Liver (tissue), 9 donors: ENCODE results near the gene MASP2. TPM values are rescaled to one million over a fixed set of nuclear protein-coding genes. Genes with fewer than 3 reads are reported as not detected.

ENCODE experiments used
- DNase-seq: peaks from one replicate; pipeline ENCODE4 v3.0.0-alpha.2; 2017; ENCODE audit warnings: low spot score
- H3K27ac ChIP-seq, 2 donors: one replicate each; pipeline ENCODE4 v1.7.0; 2013; ENCODE audit warnings: inconsistent platforms in 2 of 2, low read length in 2 of 2, control low read depth in 1 of 2, low read depth in 1 of 2, mild to moderate bottlenecking in 1 of 2
- H3K27me3 ChIP-seq, 4 donors: one replicate each; pipeline versions ENCODE4 v1.6.1 to v1.7.0; 2013; ENCODE audit warnings: low read length in 3 of 4, inconsistent platforms in 1 of 4, mild to moderate bottlenecking in 1 of 4, moderate library complexity in 1 of 4; ENCODE audit not compliant: control insufficient read depth in 4 of 4, insufficient read depth in 4 of 4
- H3K36me3 ChIP-seq, 4 donors: one replicate each; pipeline versions ENCODE4 v1.6.1 to v1.7.0; 2013; ENCODE audit warnings: low read length in 3 of 4, mild to moderate bottlenecking in 3 of 4, low read depth in 1 of 4, moderate library complexity in 1 of 4; ENCODE audit not compliant: control insufficient read depth in 4 of 4, insufficient read depth in 3 of 4
- H3K4me1 ChIP-seq, 4 donors: one replicate each; pipeline versions ENCODE4 v1.6.1 to v1.7.0; 2013; ENCODE audit warnings: low read length in 3 of 4, mild to moderate bottlenecking in 3 of 4, moderate library complexity in 1 of 4; ENCODE audit not compliant: control insufficient read depth in 4 of 4, insufficient read depth in 4 of 4
- H3K4me3 ChIP-seq, 3 donors: one replicate each; pipeline versions ENCODE4 v1.6.1 to v1.7.0; 2013; ENCODE audit warnings: low read length in 3 of 3, control low read depth in 1 of 3, low read depth in 1 of 3, mild to moderate bottlenecking in 1 of 3
- H3K9ac ChIP-seq, 2 donors: one replicate each; pipeline ENCODE4 v1.7.0; 2013; ENCODE audit warnings: low read length in 2 of 2, mild to moderate bottlenecking in 2 of 2, moderate library complexity in 2 of 2, control low read depth in 1 of 2, low read depth in 1 of 2
- H3K9me3 ChIP-seq, 4 donors: one replicate each; pipeline versions ENCODE4 v1.6.1 to v1.7.0; 2013; ENCODE audit warnings: low read length in 3 of 4; ENCODE audit not compliant: control insufficient read depth in 4 of 4
- EGR1 ChIP-seq, 2 donors: IDR thresholded peaks; 2 replicates each; pipeline ENCODE4 v1.6.1; 2016 to 2018; ENCODE audit warnings: antibody characterized with exemption in 2 of 2, low read depth in 2 of 2
- FOXA1 ChIP-seq: IDR thresholded peaks from 2 replicates; pipeline ENCODE4 v1.6.1; 2016; ENCODE audit warnings: antibody characterized with exemption
- GABPA ChIP-seq, 2 donors: IDR thresholded peaks in 1 of 2; conservative IDR thresholded peaks in 1 of 2; 2 replicates each; pipeline ENCODE4 v1.6.1; 2016; ENCODE audit warnings: antibody characterized with exemption in 2 of 2, mild to moderate bottlenecking in 1 of 2, moderate library complexity in 1 of 2
- HNF4A ChIP-seq, 2 donors: conservative IDR thresholded peaks; 2 replicates each; pipeline ENCODE4 v1.6.1; 2016; ENCODE audit warnings: antibody characterized with exemption in 2 of 2, mild to moderate bottlenecking in 2 of 2
- HNF4G ChIP-seq: IDR thresholded peaks from 2 replicates; pipeline ENCODE4 v1.6.1; 2016; ENCODE audit warnings: antibody characterized with exemption
- JUND ChIP-seq, 2 donors: IDR thresholded peaks; 2 replicates each; pipeline ENCODE4 v1.6.1; 2016; ENCODE audit warnings: antibody characterized with exemption in 2 of 2
- NR2F2 ChIP-seq: IDR thresholded peaks from 2 replicates; pipeline ENCODE4 v1.6.1; 2016; ENCODE audit warnings: antibody characterized with exemption
- REST ChIP-seq: IDR thresholded peaks from 2 replicates; pipeline ENCODE4 v1.6.1; 2016; ENCODE audit warnings: antibody characterized with exemption, mild to moderate bottlenecking
- RXRA ChIP-seq, 2 donors: IDR thresholded peaks; 2 replicates each; pipeline ENCODE4 v1.6.1; 2017 to 2018; ENCODE audit warnings: antibody characterized with exemption in 2 of 2, mild to moderate bottlenecking in 1 of 2
- TAF1 ChIP-seq: conservative IDR thresholded peaks from 2 replicates; pipeline ENCODE4 v1.6.1; 2016; ENCODE audit warnings: antibody characterized with exemption, mild to moderate bottlenecking
- WGBS: extraction: QIAGEN DNeasy Blood & Tissue Kit; methylation state at CpG from one replicate; pipeline ENCODE4 v1.1.7; 2013; 5-methylcytosine and 5-hydroxymethylcytosine counted together
- polyA plus RNA-seq, 2 donors: library from polyadenylated mRNA; stranded (reverse) in 1 of 2; unstranded in 1 of 2; fragments of 200-250 nt in 1 of 2; fragments of >200 nt in 1 of 2; fragmentation: Nextera tagmentation in 1 of 2; extraction: Ambion mirVana in 1 of 2; gene quantifications; one replicate each; pipeline versions ENCODE4 v1.2.1 to v1.2.3, GENCODE V29; 2013 to 2015
- total RNA-seq, 2 donors: library from RNA; depleted of rRNA; stranded (reverse); fragments of >200 nt; gene quantifications; one replicate each; pipeline ENCODE4 v1.2.3, GENCODE V29; 2014
- TF ChIP-seq, protein P1 (sequence below): IDR thresholded peaks from 2 replicates; pipeline ENCODE4 v1.6.1; 2016; ENCODE audit warnings: antibody characterized with exemption
- TF ChIP-seq, protein P2 (sequence below): IDR thresholded peaks from 2 replicates; pipeline ENCODE4 v1.6.1; 2016; ENCODE audit warnings: antibody characterized with exemption
- donor health status: healthy.
- donor health status: healthy.
- donor health status: healthy.
- donor health status: healthy.
- donor health status: healthy.

Gene MASP2
- total and polyA plus RNA-seq, 4 donors = 30.0 to 530 (median 213) TPM

- TF ChIP-seq TAF1 (no peak), NR2F2 (no peak), GABPA (IDR thresholded peaks at IDR 0.05 in 1 of 2, conservative IDR thresholded peaks at IDR 0.05 in 1 of 2) (no peak), EGR1 (IDR thresholded peaks at IDR 0.05; ENCODE audit: low read depth in 2 of 2) (no peak)
- TF ChIP-seq, protein P1, sequence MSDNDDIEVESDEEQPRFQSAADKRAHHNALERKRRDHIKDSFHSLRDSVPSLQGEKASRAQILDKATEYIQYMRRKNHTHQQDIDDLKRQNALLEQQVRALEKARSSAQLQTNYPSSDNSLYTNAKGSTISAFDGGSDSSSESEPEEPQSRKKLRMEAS = no peak
These were observed 25.3 kb upstream of the MASP2 start (continued) for GRCh38 chr1:11072216-11072917.

DNA sequence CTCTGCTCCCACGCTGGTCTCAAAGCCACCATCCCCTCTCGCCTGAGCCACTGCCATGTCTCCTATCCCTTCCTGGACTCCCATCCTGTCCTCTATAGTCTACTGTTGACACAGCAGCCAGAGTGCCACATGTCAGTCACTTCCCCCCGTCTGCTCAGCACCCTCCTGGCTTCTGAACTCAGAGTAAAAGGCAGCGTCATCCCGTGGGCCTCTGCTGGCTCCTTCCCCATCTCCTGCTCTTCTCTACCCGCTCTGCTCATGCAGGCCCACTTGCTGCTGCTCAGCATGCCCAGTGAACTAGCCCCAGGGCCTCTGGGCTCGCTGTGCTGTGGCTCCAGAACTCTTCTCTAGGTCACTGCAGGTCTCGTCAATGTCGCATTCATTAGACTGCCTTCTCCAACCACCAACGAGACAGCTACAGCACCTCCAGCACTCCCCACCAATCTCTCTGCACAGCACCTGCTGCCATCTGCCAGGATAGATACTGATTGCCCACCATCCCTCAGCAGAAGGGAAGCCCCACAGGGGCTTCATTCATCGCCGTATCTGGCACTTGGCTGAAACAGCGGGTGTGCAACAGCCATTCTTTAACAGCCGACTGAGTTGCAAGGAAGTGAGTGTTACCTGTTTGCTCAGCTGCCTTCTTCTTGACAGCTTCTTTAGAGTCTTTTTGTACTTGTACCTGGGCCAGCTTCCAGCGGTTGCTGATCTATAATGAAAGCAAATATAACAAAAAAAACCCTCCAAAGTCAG, 24.6 kb upstream of the MASP2 start:
- 76% methylated on average over 15 of the region's 15 CpGs for WGBS
- Histone ChIP-seq H3K9ac (no peak overlapping the region), H3K4me3 (no peak overlapping the region), H3K4me1 (no peaks in the 10 kb centered on the region), H3K9me3 (no peaks in the 10 kb centered on the region), H3K27me3 (no peaks in the 10 kb centered on the region), H3K36me3 (peaks cover 24 to 81% (median 51%) of the 10 kb centered on the region in 4 donors), H3K27ac (no peak overlapping the region)
- no peak for DNase-seq
- TF ChIP-seq FOXA1 (no peak), REST (no peak), TAF1 (no peak), JUND (IDR thresholded peaks at IDR 0.05) (no peak), RXRA (IDR thresholded peaks at IDR 0.05) (no peak), HNF4A (conservative IDR thresholded peaks at IDR 0.05) (no peak)
- TF ChIP-seq, protein P2, sequence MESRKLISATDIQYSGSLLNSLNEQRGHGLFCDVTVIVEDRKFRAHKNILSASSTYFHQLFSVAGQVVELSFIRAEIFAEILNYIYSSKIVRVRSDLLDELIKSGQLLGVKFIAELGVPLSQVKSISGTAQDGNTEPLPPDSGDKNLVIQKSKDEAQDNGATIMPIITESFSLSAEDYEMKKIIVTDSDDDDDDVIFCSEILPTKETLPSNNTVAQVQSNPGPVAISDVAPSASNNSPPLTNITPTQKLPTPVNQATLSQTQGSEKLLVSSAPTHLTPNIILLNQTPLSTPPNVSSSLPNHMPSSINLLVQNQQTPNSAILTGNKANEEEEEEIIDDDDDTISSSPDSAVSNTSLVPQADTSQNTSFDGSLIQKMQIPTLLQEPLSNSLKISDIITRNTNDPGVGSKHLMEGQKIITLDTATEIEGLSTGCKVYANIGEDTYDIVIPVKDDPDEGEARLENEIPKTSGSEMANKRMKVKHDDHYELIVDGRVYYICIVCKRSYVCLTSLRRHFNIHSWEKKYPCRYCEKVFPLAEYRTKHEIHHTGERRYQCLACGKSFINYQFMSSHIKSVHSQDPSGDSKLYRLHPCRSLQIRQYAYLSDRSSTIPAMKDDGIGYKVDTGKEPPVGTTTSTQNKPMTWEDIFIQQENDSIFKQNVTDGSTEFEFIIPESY = no peak

DNA sequence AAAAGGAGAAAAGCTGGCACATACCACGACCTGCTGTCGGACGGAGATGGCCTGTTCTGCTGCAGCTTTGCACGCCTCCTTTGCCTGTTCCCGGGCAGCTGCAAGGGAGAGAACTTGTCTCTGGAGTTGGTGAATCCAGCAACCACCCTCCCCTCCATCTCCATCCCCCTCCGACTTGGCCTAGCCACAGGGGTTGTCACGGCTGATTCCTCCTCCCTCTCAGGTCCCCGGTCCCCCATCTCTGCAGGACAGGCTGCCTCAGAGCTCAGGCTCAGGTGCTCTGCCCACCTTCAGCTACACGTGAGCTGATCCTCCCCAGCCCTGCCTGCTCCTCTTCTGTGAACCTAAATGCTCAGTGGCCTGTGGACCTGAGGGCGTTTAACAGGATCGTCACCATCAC, 23.8 kb upstream of the MASP2 start:
- WGBS = 91% methylated on average over 11 of the region's 11 CpGs
- Histone ChIP-seq H3K4me1 (no peaks in the 10 kb centered on the region), H3K9me3 (no peaks in the 10 kb centered on the region), H3K27me3 (no peaks in the 10 kb centered on the region), H3K4me3 (no peak overlapping the region), H3K27ac (no peak overlapping the region), H3K36me3 (peaks cover 21 to 81% (median 49%) of the 10 kb centered on the region in 4 donors), H3K9ac (no peak overlapping the region)
- TF ChIP-seq GABPA (IDR thresholded peaks at IDR 0.05 in 1 of 2, conservative IDR thresholded peaks at IDR 0.05 in 1 of 2) (no peak), HNF4G (no peak)
- DNase-seq = no peak
